ENCODE results near the gene AGK. TPM values are rescaled to one million over a fixed set of nuclear protein-coding genes. Genes with fewer than 3 reads are reported as not detected.

Gene AGK
- total RNA-seq, 2 experiments from 2014 or later = 35.8 to 37.9 TPM

DNA sequence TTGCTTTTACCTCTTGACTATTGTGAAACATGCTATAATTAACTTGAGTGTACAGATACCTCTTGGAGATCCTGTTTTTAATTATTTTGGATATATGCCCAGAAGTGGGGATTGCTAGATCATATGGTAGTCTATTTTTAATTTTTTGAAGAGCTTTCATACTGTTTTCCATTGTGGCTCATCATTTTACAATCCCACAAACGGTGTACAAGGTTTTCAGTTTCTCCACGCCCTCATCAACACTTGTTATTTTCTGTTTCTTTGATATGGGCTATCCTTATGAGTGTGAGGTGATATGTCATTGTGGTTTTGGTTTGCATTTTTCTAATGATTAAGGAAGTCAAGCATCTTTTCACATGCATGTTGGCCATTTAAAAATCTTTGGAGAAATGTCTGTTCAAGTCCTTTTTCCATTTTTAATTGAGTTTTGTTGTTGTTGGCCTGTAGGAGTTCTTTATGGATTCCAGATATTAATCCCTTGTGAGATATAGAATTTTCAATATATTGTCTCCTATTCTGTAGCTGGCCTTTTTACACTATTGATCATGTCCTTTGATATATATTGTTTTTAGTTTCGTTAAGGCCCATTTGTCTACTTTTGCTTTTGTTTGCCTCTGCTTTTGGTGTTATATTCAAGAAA lies 7.5 kb downstream of the AGK start:
- CTCF ChIA-PET = interaction anchor here (0.5 kb wide), 1 partner anchor 25 kb away, joined by 3 read pairs; no protein-coding TSS in a partner anchor

DNA sequence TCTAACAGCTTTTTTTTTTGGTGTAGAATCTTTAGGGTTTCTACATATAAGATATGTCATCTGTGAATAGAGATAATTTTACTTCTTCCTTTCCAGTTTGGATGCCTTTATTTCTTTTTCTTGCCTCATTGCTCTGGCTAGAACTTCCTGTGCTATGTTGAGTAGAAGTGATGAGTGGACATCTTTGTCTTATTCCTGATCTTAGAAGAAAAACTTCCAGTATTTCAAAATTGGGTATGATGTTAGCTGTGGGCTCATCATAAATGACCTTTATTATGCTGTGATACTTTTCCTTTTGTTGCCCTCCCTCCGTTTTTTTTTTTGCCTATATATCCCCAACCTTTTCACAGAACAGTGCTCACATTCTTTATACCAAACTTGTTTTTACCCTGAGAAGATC lies 8.8 kb downstream of the AGK start:
- DNase-seq = no peak
- intact Hi-C loops (cut with micrococcal nuclease) = loop anchor here (2.0 to 10.0 kb wide), 4 partner anchors 635 to 1245 kb away; partner anchors contain the start of gene BRAF
- Mint-ChIP-seq H3K36me3 (ENCODE audit: low read depth) (peaks cover 78% of the 10 kb centered on the region), H3K27ac (no peak overlapping the region), H3K4me3 (no peak overlapping the region), H3K27me3 (ENCODE audit: low read depth) (no peaks in the 10 kb centered on the region), H3K4me1 (ENCODE audit: low read depth) (peaks cover 72% of the 10 kb centered on the region), H3K9me3 (peaks cover 10% of the 10 kb centered on the region)
- CTCF ChIA-PET = interaction anchor here (0.6 kb wide), 1 partner anchor 415 kb away, joined by 3 read pairs; no protein-coding TSS in a partner anchor

More for the DNA sequence above, 7.5 kb downstream of the AGK start:
- intact Hi-C loops (cut with micrococcal nuclease) = loop anchor here (1.0 to 10.0 kb wide), 7 partner anchors 28 to 1246 kb away; partner anchors contain the start of genes BRAF and SSBP1
- Mint-ChIP-seq H3K36me3 (ENCODE audit: low read depth) (peaks cover 69% of the 10 kb centered on the region), H3K4me3 (no peak overlapping the region), H3K9me3 (peaks cover 9% of the 10 kb centered on the region), H3K27ac (peak overlapping the region; percentile 26), H3K4me1 (ENCODE audit: low read depth) (peaks cover 65% of the 10 kb centered on the region), H3K27me3 (ENCODE audit: low read depth) (no peaks in the 10 kb centered on the region)
- peak; percentile 29 for DNase-seq

DNA sequence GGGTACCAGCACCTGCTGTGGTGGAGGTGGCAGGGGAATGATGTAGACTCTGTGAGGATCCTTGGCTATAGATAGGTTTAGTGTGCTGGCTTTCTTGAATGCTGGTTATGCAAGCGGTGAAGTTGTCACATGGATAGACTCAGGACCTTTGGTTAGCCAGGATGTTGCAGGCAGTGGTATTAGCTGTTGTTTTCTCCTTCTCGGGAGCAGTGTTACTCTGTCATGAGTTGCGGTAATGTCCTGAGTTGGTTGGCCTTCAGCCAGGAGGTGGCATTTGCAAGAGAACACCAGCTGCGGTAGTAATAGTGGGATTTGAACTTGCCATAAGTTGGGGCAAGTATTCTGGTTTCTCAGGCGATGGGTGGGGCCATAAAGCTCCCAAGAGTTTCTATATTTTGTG lies 10.8 kb downstream of the AGK start:
- CTCF ChIA-PET = no interaction called here
- Mint-ChIP-seq H3K36me3 (ENCODE audit: low read depth) (peaks cover 77% of the 10 kb centered on the region), H3K27me3 (ENCODE audit: low read depth) (no peaks in the 10 kb centered on the region), H3K4me1 (ENCODE audit: low read depth) (peaks cover 75% of the 10 kb centered on the region), H3K9me3 (peaks cover 10% of the 10 kb centered on the region), H3K4me3 (no peak overlapping the region), H3K27ac (no peak overlapping the region)
- DNase-seq = no peak
- intact Hi-C loops (cut with micrococcal nuclease) = no loop called here

DNA sequence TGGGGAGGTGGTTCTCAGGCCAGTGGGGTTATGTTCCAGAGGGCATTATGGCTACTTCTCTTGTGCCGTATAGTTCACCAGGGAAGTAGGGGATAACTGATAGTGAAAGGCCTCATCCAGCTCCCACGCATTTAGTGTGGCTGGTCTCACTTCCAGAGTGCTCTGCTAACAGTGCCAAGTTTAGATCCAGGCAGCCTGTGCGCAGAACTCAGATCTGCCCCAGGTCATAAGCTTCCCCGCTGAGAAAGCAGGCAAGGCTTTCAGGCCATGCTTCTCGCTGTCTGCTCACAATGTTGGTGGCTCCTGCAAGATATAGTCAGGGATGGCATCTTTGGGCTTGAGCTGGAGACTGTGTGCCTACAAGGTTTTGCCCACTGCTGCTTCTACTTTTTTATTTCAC lies 11.3 kb downstream of the AGK start:
- Mint-ChIP-seq H3K9me3 (peaks cover 10% of the 10 kb centered on the region), H3K27ac (no peak overlapping the region), H3K27me3 (ENCODE audit: low read depth) (no peaks in the 10 kb centered on the region), H3K36me3 (ENCODE audit: low read depth) (peaks cover 75% of the 10 kb centered on the region), H3K4me3 (no peak overlapping the region), H3K4me1 (ENCODE audit: low read depth) (peaks cover 70% of the 10 kb centered on the region)
- intact Hi-C loops (cut with micrococcal nuclease) = no loop called here
- CTCF ChIA-PET = no interaction called here
- DNase-seq = no peak

DNA sequence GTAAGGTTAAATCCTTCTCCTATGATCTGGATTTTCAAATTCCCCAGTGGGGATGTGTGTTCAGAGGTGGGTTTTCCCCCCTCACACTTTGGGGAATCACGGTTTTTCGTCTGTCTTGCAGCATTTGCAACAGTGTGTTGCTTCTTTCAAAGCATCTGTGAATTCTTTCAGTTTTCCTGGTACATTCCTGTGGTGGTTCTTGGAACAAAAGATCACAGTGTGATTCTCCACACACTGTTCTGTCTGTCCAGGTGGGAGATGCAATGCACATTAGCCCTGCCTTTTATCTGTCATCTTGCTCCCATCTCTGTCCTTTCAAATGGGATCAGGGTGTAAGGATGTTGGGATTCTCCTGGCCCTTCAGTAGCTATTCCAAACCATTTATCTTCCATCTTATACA lies 11.8 kb downstream of the AGK start:
- intact Hi-C loops (cut with micrococcal nuclease) = no loop called here
- no peak overlapping the region for H3K27ac Mint-ChIP-seq
- H3K27me3 Mint-ChIP-seq (ENCODE audit: low read depth) = no peaks in the 10 kb centered on the region
- no peak overlapping the region for H3K4me3 Mint-ChIP-seq
- peaks cover 73% of the 10 kb centered on the region for H3K36me3 Mint-ChIP-seq (ENCODE audit: low read depth)
- CTCF ChIA-PET = no interaction called here
- DNase-seq = no peak
- peaks cover 10% of the 10 kb centered on the region for H3K9me3 Mint-ChIP-seq
- peaks cover 66% of the 10 kb centered on the region for H3K4me1 Mint-ChIP-seq (ENCODE audit: low read depth)

DNA sequence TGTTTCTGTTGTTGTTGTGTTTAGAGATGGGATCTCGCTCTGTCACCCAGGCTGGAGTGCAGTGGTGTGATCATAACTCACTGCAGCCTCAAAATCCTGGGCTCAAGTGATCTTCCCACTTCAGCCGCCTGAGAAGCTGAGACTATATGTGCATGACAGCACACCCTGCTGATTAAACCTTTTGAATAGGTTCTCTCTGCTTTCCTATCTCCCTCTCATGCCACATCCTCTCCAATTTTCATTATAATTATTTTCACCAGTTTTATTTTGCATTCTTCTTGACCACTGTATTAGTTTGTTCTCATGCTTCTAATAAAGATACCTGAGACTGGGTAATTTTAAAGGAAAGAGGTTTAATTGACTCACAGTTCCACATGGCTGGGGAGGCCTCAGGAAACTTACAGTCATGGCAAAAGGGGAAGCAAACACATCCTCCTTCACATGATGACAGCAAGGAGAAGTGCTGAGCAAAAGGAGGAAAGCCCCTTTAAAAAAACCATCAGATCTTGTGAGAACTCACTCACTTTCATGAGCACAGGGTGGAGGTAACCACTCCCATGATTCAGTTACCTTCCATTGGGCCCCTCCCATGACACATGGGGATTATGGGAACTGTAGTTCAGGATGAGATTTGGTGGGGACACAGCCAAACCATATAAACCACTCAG lies 12.9 kb downstream of the AGK start:
- peak; percentile 70 for DNase-seq
- H3K27ac Mint-ChIP-seq = peak overlapping the region; percentile 35
- peaks cover 55% of the 10 kb centered on the region for H3K4me1 Mint-ChIP-seq (ENCODE audit: low read depth)
- H3K36me3 Mint-ChIP-seq (ENCODE audit: low read depth) = peaks cover 73% of the 10 kb centered on the region
- H3K9me3 Mint-ChIP-seq = peaks cover 10% of the 10 kb centered on the region
- CTCF ChIA-PET = no interaction called here
- intact Hi-C loops (cut with micrococcal nuclease) = loop anchor here (1.0 to 2.0 kb wide), 4 partner anchors 87 to 549 kb away; partner anchors contain the start of genes MRPS33 and SSBP1
- H3K27me3 Mint-ChIP-seq (ENCODE audit: low read depth) = no peaks in the 10 kb centered on the region
- H3K4me3 Mint-ChIP-seq = no peak overlapping the region

DNA sequence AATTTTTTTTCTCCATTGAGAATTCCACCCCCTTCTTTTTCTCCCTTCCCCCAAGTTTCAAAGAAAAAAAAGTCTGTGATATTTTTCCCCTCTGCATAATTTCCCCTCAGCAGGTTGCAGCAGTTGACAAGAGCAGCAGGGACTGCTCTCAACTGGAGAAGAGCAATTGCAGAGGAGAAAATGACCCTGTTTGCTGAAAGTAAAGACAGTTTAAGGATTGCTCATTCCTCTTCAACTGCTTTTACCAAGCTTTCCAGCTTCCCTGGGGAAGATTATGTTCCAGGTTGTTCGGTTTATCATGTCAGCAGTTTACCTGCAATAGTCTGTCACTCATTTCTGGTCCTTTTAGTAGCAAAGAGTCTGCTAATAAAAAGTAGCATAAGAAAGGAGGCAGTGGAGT lies 16.2 kb downstream of the AGK start:
- H3K9me3 Mint-ChIP-seq = peaks cover 5% of the 10 kb centered on the region
- DNase-seq = no peak
- no peak overlapping the region for H3K4me3 Mint-ChIP-seq
- H3K27ac Mint-ChIP-seq = no peak overlapping the region
- H3K27me3 Mint-ChIP-seq (ENCODE audit: low read depth) = no peaks in the 10 kb centered on the region
- H3K36me3 Mint-ChIP-seq (ENCODE audit: low read depth) = peaks cover 53% of the 10 kb centered on the region
- CTCF ChIA-PET = no interaction called here
- intact Hi-C loops (cut with micrococcal nuclease) = no loop called here
- H3K4me1 Mint-ChIP-seq (ENCODE audit: low read depth) = peaks cover 49% of the 10 kb centered on the region

DNA sequence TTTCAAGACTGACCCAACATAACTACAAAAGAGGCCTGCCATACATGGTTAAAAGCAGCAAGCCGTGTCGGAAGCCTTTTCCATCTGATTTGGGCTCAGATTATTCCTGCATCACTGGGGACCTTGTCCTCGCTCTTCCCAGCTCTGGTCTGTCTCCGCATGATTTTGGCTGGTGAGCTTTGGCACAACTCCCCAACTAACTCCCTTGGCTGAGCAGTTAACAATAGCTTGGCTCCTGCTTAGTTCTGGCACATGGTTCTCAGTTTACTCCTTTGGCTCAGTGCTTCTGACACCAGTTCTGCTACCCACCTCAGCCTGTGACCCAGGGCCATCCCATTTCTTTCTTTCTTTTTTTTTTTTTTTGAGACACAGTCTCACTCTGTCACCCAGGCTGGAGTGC lies 17.0 kb downstream of the AGK start:
- Mint-ChIP-seq H3K27me3 (ENCODE audit: low read depth) (no peaks in the 10 kb centered on the region), H3K4me3 (no peak overlapping the region), H3K9me3 (peaks cover 5% of the 10 kb centered on the region), H3K36me3 (ENCODE audit: low read depth) (peaks cover 51% of the 10 kb centered on the region), H3K27ac (no peak overlapping the region), H3K4me1 (ENCODE audit: low read depth) (peaks cover 47% of the 10 kb centered on the region)
- DNase-seq = no peak
- intact Hi-C loops (cut with micrococcal nuclease) = no loop called here
- CTCF ChIA-PET = no interaction called here

DNA sequence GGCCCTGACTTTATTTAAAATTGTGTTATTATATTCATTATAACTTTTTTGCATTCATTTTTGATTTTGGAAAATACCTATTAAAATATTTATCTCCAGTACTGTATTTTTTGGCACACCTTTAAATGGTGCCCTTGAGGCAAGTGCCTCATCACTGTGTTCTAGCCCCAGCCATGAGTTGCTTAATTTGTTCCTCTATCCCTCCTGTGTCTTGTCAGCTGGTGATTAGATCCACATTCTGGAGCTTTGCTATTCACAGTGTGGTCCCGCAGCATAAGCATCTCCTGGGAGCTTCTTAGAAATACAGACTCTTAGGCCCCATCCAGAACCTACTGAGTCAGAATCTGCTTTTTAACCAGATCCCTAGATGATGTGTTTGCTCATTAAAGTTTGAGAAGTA lies 19.8 kb downstream of the AGK start:
- no peak for DNase-seq
- Mint-ChIP-seq H3K27me3 (ENCODE audit: low read depth) (no peaks in the 10 kb centered on the region), H3K9me3 (peaks cover 19% of the 10 kb centered on the region), H3K27ac (no peak overlapping the region), H3K4me1 (ENCODE audit: low read depth) (peaks cover 22% of the 10 kb centered on the region), H3K4me3 (no peak overlapping the region), H3K36me3 (ENCODE audit: low read depth) (peaks cover 51% of the 10 kb centered on the region)
- CTCF ChIA-PET = no interaction called here
- intact Hi-C loops (cut with micrococcal nuclease) = no loop called here

DNA sequence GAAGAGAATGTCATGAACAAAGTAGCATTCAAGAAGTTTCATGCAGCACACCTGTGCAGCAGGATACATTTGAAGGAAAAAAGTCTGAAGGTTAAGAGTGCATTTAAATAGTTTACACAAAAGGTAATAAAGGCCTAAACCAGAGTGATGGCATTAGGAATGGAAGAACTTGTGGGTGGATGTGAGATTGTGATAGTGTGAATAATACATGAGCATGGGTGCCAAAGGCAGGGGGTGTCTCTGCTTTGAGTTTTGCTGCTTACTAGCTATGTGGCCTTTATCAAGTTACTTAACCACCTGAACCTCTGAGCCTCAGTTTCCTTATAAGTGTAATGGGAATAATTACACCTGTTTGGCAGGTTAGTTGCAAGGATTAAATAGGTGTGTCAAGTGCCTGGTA lies 21.0 kb downstream of the AGK start:
- Mint-ChIP-seq H3K4me3 (no peak overlapping the region), H3K4me1 (ENCODE audit: low read depth) (peaks cover 17% of the 10 kb centered on the region), H3K9me3 (peaks cover 23% of the 10 kb centered on the region), H3K27me3 (ENCODE audit: low read depth) (no peaks in the 10 kb centered on the region), H3K27ac (no peak overlapping the region), H3K36me3 (ENCODE audit: low read depth) (peaks cover 52% of the 10 kb centered on the region)
- intact Hi-C loops (cut with micrococcal nuclease) = no loop called here
- CTCF ChIA-PET = interaction anchor here (0.7 kb wide), 1 partner anchor 83 kb away, joined by 3 read pairs; no protein-coding TSS in a partner anchor
- no peak for DNase-seq

DNA sequence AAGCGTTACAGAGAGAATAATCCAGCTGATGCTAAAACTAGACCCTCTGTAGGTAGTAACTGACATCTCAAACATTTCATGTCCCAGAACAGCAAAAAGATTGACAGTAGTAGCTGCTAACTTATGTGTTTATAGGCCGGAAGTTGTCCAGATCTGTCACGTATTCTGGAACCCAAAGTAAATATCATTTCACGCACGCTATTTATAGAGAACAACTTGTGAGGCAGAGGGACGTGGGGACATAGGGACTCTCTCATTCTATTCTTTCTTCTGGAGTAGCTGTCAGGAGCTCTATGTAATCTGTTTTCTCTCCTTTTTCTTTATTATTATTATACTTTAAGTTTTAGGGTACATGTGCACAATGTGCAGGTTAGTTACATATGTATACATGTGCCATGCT lies 22.3 kb downstream of the AGK start:
- peaks cover 17% of the 10 kb centered on the region for H3K4me1 Mint-ChIP-seq (ENCODE audit: low read depth)
- DNase-seq = no peak
- CTCF ChIA-PET = no interaction called here

DNA sequence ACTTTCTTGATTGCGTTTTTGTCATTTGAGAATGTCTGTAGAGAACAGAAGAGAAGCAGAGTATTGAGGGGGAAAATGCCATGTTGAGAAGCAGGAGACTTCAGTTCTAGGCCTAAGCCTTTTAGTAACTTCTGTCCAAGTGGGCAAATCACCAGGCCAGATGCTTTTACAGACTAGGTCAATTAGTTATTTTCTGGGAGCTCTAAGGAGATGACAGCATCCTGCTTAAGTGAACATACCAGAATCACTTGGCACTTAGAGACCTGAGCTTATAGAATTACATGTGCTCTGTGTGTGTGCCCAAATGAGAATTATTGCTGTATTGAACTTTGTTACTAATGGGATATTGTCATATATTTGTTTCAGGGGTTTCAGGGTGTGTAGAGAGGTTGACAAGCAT lies 24.0 kb downstream of the AGK start:
- Mint-ChIP-seq H3K36me3 (ENCODE audit: low read depth) (peaks cover 48% of the 10 kb centered on the region), H3K4me3 (no peak overlapping the region), H3K9me3 (peaks cover 23% of the 10 kb centered on the region), H3K27me3 (ENCODE audit: low read depth) (no peaks in the 10 kb centered on the region), H3K4me1 (ENCODE audit: low read depth) (peaks cover 17% of the 10 kb centered on the region), H3K27ac (no peak overlapping the region)
- CTCF ChIA-PET = no interaction called here
- DNase-seq = no peak
- intact Hi-C loops (cut with micrococcal nuclease) = no loop called here

More for the DNA sequence above, 22.3 kb downstream of the AGK start:
- intact Hi-C loops (cut with micrococcal nuclease) = no loop called here
- H3K36me3 Mint-ChIP-seq (ENCODE audit: low read depth) = peaks cover 50% of the 10 kb centered on the region
- no peaks in the 10 kb centered on the region for H3K27me3 Mint-ChIP-seq (ENCODE audit: low read depth)
- H3K9me3 Mint-ChIP-seq = peaks cover 23% of the 10 kb centered on the region
- H3K4me3 Mint-ChIP-seq = no peak overlapping the region
- no peak overlapping the region for H3K27ac Mint-ChIP-seq
